OCI-LY3 (cell line): ENCODE results near the gene LPCAT1.
"Not testable (repeated sequence)": the region's sequence is repeated elsewhere in the genome, so short reads cannot be mapped to it uniquely, and the experiment has no call there.

Experiments
- CTCF ChIP-seq: fragments of 200-600, 300-600 bp; sonication (generic); IDR thresholded peaks from 2 replicates; pipeline ENCODE4 v1.5.1; 2014; ENCODE audit warnings: antibody characterized with exemption, low read length, low read depth
- EZH2phosphoT487 ChIP-seq: fragments of 200-600 bp; shearing (Covaris generic); IDR thresholded peaks from 2 replicates; pipeline ENCODE4 v1.6.1; 2018; ENCODE audit warnings: antibody characterized with exemption, mixed run types, low read depth

- TF ChIP-seq CTCF, EZH2phosphoT487: not testable (repeated sequence)
These were observed 18.7 kb downstream of the LPCAT1 start for GRCh38 chr5:1505089-1505488.
